Stimulated activated CD4-positive, alpha-beta T cell treated with anti-CD3 and anti-CD28 coated beads, Interleukin-2, amount 100 ng/mL, for 24 hours (primary cell): ENCODE measurements around the gene HECW1.
"Not testable (repeated sequence)": the region's sequence is repeated elsewhere in the genome, so short reads cannot be mapped to it uniquely, and the experiment has no call there.

Experiments
- DNase-seq, 2 donors: peaks; one replicate each; pipeline ENCODE4 v3.0.0-alpha.2; 2020

The HECW1 gene

DNA sequence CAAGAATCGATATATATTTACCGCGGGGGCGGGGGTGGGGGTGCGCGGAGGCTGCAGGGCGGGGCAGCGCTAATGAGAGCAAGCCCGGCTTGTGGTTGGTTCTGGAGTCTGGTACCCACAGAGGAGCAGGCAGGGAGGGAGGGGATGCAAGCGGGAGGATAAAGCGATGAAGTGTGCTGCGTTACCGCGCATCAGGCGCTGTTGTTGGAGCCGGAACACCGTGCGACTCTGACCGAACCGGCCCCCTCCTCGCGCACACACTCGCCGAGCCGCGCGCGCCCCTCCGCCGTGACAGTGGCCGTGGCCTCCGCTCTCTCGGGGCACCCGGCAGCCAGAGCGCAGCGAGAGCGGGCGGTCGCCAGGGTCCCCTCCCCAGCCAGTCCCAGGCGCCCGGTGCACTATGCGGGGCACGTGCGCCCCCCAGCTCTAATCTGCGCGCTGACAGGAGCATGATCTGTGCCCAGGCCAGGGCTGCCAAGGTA, at the start of gene HECW1:
Gene HECW1, plus strand, starts transcription at position 189 of the 482 bp plus-strand sequence. CDS start 131,259 bp downstream, outside the sequence.
- peak in 1 of 2 donors; percentile 3 for DNase-seq

DNA sequence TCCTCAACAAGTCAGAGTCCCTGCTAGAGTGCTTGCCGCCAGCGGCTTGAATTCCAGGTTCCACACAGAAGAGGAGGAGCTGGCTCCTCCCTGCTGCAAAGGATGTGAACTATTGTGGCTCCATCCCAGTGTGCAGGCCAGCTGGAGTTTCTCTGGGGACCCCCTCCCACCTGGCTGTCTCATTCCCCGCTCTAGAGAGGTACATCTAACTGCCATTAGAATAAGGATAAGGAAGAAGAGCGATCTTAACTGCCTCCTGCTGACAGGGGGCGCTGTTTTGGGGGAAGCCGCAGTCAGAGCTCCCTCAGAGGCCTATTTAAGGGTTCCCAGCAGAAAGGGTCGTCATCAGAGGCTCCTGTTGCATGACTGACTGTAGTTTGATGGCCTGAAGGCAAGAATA, 40.8 kb upstream of the HECW1 start:
- DNase-seq = peak; percentile 31 to 33

DNA sequence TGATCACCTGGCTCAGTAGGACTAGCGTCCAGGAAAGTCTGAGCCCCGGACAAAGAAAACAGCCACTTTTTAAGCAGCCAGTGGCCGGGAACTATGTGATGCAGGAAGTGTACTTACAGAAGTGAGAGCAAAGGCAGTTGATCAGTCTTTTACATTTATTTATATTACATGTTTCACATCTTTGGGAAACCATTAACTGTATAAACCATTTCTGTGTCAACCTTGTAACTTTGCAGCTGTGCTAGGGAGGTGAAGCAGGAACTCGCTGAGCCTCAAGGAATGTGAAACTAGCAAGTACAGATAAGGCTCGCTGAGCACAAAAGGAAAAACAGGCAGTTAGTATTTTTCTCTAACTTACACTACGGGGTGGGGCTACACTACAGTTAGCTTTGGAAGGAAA, 39.9 kb upstream of the HECW1 start:
- no peak for DNase-seq

DNA sequence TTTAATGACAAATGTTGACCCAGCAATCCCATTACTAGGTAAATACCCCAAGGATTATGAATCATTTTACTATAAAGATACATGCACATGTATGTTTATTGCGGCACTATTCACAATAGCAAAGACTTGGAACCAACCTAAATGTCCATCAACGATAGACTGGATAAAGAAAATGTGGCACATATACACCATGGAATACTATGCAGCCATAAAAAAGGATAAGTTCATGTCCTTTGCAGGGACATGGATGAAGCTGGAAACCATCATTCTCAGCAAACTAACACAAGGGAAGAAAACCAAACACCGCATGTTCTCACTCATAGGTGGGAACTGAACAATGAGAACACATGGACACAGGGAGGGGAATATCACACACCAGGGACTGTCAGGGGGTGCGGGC, 38.6 kb upstream of the HECW1 start:
- DNase-seq = not testable (repeated sequence)

DNA sequence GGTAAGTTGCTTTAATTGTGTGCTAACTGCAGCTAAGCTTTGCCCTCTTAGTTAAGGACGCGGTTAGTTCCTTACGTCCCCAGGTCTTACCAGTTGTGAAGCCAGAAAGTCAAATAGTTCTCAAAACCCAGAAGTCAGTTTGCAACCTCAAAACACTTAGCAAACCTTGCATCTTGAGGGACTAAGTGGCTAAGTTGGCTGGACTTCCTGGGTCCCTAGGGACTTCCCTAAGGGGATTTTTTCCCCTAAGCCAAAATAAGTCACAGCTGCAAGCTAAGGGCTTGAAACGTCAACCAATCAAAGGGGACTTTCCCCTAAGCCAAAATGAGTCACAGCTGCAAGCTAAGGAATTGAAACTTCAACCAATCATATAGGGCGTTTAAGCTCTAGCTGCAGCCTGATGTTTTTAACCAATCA, 36.2 kb upstream of the HECW1 start:
- DNase-seq = peak in 1 of 2 donors; percentile 2

DNA sequence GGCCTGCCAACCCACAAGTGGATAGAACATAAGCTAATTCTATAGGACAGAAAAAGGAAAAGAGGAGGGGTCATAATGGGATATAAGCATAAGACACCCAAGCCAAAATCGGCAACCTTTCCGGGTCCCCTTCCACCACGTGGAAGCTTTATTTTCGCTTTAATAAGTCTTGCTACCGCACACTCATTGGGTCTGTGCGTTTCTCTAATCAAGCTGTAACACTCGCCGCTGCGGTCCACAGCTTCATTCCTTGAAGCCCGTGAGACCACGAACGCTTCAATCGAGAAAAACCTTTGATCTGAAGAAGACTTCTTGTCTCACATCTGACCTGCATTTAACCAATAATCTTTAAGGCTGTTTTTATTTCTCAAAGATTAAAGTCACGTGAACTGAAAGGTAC, 35.8 kb upstream of the HECW1 start:
- DNase-seq = no peak

DNA sequence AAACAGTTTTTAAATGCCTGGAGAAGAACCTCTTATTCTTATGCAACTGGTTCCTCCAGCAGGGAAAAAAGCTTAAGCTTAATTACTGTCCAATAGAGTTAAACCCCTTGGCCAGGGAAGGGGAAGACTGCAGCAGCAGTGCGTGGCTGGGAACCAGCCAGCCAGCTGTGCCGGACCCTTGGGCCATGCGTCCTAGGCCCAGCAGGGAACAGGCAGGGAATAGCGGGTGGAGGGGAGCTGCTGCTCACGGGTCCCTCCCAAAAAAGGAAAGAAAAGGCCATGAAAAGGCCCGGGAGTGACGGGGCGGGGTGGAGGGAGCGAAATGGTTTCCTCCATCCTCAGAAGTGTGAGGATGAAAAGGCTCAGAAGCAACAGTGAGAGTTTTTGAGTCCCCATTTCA, 35.2 kb upstream of the HECW1 start:
- DNase-seq = no peak

DNA sequence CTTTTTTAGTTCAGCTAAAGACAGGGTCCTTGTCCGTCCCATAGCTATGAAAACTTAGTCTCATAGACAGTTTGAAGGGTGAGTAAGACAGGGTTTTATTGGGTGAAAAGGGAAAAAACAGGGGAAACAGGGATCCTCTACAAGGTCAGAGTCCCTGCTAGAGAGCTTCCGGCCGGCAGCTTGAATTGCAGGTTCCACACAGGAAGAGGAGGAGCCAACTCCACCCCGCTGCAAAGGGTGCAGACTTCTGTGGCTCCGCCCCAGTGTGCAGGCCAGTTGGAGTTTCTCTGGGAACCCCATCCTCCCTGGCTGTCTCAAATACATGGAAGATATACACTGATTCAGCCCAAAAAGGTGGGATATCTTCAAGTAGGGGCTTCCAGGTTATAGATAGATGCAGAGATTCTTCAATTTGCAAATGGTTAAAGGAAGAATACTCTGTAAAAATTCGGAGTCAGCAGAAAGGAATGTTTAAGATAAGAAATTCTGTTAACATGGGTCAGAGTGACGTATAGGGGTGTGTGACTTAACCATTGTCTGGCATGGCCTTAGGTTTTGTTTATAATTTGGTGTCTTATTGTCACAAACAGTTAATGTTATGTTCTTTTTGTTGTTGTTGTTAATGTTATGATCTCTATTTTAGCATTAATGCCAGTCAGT, 34.6 kb upstream of the HECW1 start:
- no peak for DNase-seq

DNA sequence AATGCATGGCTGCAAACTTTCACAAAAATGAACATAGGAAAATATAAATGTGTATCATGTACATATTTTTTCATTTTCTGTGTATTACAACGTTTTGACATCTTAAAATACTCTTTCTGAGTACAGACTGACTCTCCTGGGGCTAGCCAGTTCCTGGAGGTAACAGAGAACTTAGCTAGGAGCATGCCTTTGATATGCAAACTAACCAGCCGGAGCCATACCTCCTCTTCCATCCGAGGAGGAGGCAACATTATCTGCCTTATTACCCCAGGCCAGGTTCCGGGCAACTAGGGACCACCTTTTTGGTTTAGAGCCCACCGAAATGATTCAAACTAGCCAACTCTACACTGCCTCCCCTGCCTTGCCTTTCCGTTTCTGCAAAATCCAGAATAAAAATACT, 33.7 kb upstream of the HECW1 start:
- DNase-seq = no peak

DNA sequence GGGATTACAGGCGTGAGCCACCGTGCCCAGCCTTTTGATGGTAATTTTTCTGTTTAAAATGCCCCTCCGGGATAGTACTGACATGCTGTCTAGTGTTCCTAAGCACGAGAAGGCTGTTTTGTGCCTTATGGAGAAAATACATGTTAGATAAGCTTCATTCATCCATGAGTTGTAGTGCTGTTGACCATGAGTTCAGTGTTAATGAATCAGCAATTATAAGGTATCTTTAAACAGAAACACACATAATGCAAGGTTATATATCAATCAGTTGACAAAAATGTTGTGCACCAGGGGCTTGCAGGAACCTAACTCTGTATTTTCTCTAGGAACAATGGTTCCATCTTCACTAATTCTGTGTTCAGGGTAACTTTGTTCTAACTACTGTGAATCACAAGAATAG, 30.8 kb upstream of the HECW1 start:
- no peak for DNase-seq

DNA sequence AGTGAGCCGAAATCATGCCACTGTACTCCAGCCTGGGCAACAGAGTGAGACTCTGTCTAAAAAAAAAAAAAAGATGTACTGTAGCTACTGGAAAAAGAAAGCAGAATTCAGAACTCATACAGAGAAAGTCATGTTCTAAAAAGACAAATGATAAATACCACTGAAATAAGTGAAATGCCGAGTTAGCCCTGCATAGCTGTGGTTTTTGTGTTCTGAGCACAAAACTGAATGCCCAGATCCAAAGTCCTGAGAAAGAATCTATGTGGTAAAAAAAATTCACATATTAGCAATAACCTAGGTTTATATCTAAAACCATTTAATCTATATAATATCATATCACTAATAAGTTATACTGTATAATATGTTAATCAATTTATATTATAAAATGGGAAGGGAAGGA, 29.3 kb upstream of the HECW1 start:
- no peak for DNase-seq

DNA sequence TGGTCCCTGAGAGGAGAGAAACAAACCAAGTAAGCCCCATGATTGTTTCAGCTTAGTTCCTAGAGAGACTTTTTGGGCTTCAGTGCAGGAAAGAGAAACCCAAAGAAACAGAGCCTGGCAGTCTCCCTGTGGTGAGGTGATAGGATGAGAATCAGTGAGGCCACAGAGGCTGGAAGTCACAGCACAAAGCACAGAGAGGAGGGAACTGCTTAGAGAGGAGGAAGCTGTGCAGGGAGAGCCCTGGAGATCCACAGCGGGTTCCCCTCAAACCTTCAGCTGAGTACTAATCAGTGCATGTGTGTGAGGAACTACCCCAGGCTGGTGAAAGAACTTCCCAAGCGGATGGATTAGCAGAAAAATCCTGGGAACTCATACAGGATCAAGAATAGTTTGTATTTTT, 27.4 kb upstream of the HECW1 start:
- no peak for DNase-seq

DNA sequence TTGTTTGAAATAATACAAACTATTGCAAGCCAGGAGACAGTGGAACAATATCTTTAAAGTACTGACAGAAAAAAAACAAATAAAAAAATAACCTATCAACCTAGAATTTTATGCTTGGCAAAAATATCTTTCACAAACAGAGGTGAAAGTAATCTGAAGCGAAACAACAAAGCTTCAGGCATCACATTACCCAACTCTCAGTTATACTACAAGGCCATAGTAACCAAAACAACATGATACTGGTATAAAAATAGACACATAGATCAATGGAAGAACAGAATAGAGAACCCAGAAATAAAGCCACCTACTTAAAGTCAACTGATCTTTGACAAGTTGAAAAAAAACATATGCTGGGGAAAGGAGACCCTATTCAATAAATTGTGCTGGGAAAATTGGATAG, 26.5 kb upstream of the HECW1 start:
- DNase-seq = no peak

DNA sequence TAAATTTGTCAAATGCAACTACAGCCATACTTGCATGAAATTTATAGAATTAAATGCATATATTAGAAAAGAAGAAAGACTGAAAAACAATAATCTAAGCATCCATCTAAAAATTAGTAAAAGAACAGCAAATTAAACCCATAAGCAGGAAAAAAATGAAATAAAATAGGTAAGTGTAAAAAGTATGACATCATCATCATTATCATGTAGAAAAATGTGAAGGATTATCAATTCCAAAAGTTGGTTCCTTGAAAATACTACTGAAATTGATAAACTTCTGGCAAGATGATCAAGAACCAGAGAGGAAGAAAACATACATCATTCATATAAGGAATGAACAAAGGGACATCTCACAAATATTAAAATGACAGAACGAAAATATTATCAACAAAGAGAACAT, 19.6 kb upstream of the HECW1 start:
- DNase-seq = no peak

DNA sequence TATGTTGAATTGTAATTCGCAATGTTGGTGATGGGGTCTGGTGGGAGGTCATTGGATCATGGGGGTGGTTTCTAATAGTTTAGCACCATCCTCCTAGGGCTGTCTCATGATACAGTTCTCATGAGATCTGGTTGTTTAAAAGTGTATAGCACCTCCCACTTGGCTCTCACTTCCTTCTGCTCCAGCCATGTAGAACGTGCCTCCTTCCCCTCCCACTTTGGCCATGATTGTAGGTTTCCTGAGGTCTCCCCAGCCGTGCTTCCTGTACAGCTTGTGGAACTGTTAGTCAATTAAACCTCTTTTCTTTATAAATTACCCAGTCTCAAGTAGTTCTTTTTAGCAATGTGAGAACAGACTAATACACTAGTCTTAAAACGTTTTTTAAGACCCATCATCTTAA, 15.6 kb upstream of the HECW1 start:
- no peak for DNase-seq

DNA sequence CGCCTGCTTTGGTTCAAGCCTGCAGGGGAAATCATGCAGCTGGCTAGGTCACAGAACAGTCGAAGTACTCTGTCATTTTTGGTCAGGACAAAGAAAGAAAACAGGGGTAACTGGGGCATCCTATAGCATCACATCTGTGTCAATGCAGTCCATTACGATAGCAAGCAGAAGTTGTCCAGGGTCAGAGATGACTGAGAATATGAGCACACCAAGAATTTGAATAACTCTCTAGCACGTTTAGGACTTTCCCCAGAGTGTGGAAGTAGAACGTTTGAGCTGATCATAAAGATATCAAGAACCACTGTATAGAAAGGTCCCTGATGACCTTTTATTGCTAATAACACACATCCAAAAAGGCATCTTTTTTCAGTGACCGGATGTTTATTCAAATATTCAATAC, 12.7 kb upstream of the HECW1 start:
- no peak for DNase-seq

DNA sequence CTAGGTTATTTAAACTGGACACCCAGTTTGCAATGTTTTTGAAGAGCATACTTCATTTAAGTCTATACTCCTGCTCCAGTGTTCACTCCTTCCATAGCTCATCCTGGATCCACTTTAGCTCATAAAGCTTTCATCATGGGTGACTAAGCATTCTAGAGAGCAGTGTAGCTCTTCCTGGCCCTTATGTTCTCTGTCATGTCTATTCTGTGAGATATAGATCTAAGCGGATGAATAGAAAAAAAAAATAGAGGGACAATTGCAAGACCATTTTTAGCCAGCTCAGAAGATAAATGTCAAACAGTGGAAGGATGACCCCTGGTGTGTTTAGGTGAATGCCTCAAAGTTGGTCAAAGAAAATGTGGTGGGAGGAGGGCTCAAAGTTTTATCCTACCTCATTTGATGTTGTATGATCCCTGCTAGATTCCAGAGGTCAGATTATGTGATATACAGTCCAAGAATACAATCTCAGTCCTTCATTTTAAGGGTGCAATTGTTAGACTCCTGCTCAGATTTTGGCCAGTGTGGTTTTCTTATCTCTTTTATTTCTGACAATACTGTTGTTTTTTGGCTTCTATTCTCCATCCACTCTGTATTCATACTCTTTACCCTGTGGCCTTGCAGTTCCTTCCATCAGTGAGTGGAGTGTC, 7.5 kb upstream of the HECW1 start:
- no peak for DNase-seq

DNA sequence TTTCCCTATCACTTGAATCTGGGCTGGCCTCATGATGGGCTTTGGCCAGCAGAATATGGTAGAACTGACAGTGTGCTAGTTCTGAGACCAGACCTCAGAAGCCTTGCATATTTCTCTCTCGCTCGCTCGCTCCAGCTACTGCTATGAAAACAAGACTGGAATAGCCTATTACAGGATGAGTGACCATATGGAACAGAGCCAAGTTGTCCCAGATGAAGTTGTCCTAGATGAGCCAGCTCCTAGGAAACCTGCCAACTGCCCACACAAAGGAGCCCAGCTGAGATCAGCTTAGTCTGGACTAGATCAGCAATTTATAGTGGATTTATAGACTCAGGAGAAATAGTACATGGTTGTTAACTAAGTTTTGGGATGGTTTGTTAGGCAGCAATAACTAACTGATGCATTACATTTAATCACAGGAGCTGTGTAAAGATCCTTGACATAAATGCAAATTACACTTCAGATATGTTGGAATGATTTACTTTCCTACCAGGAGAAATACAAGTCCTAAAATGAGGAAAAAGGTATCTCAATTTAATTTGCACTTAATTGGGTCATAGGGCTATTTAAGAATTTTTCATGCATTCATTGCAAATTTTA, 6.8 kb upstream of the HECW1 start:
- no peak for DNase-seq

DNA sequence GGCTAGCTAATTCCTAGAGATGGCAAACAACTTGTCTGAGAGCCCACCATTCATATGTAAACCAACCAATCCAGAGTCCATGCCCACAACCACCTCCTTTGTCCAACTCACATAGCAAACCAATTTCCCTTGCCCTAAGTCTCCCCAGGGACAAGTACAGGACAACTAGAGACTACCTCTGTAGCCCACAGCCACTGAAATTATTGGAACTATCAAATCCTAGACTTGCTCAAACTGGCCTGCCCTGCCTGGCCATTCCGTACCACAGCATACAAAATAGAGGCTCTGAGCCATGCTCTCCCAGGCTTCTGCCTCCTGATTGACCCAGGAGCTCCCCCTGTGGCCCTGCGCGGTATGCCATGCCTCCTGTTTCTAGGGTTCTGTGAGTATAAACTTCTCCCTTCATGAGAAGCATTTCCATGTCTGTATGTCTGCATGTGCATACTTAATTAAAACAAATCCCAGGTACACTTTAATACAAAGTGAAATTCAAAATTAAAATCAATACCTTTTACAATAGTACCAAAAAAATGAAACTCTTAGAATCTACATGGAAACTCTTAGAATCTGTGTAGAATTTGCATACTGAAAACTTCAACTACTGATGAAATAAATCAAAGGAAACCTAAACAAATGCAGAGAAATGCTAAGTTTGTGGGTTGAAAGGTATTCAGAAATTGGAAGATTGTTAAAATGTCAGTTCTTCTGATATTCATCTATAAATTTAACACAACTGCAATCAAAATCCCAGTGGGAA, 4.0 kb upstream of the HECW1 start:
- DNase-seq = peak; percentile 59 to 77

DNA sequence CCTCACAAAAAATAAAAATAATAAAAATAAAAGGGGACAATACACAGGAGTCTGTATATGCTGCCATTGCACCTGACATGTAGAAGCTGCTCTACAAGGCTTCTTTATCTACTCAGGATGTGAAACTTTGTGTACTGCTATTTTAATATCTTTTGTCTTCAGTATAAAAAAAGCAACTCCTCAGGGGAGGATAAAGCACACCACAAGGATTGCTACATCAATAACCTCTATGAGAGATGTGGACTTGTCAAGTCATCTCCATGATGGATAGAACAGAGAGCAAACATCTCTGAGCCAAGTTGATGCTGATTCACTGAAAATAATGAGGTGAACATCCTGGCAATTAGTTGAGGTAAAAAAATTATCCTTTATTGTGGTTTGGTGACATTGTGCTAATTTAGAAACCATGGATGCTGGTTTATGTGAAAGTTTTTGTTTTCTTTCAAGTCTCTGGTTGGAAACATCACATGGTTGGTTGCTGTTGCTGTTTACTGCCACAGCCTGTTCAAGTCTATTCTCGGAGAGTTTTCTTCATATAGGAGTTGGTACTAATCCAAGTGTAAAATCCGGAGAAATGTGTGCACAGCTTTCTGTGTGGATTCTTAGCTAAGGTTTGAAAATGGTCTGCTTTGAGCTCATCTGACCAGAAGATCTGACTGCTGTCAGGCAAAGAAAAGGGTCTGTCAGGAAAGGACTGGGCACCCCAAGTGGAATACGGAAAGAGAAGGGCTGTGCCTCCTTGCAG, 1.5 kb upstream of the HECW1 start:
- DNase-seq = no peak

DNA sequence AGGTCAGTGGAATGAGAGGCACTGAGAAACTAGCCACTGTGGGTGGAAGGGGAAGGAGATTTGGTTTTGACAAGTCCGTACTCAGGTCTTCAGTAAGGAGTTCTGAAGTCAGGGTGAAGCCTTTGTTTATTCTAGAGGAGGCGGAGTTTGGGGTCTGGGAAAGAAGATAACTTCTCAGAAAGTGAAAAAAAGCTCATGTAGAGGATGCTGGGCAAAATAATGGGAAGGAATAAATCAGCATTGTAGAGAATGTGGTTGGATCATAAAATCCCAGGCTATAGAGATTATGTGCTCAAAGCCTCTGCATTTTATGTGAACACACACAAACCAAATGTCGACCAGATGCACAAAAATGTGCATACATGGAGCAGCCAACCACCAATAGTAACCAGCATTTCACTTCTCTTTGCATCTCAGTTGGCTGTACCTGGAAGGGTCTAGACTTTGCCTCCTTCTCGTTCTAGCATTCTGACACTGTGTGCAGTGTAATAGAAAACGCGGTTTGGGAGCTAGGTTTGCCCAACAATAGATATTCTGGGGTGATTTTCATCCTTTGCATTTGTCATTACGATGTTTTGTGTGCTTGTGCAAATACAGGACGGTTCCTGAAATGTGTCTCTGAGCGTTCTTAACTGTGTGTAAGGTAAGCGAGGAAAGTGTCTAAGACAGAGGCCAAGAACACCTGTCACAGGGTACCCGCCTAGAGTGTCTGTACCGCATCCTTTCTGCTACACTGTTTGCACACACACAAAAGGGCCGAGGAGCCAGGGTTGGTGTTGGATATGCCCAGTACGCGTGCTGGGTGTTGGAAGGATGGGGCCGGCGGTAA, 603 bp upstream of the HECW1 start:
- no peak for DNase-seq
